AG09309 (cell line): ENCODE data around the gene PCDHB4.
"Not testable (repeated sequence)": the region's sequence is repeated elsewhere in the genome, so short reads cannot be mapped to it uniquely, and the experiment has no call there.

Experiments
- DNase-seq: peaks from one replicate; pipeline ENCODE4 v3.0.0-alpha.2; 2010; ENCODE audit warnings: low read depth
- H3K4me3 ChIP-seq: 2 replicates; pipeline ENCODE4 v1.5.1; 2011; ENCODE audit warnings: mild to moderate bottlenecking, low read depth, low read length, moderate library complexity; ENCODE audit not compliant: control insufficient read depth
- TF ChIP-seq, protein P1 (sequence below): IDR thresholded peaks from 2 replicates; pipeline ENCODE4 v1.5.1; 2011; ENCODE audit warnings: mild to moderate bottlenecking, low read depth, low read length, inconsistent platforms; ENCODE audit not compliant: insufficient read depth, control insufficient read depth; ENCODE audit errors: missing control alignments

Gene PCDHB4

DNA sequence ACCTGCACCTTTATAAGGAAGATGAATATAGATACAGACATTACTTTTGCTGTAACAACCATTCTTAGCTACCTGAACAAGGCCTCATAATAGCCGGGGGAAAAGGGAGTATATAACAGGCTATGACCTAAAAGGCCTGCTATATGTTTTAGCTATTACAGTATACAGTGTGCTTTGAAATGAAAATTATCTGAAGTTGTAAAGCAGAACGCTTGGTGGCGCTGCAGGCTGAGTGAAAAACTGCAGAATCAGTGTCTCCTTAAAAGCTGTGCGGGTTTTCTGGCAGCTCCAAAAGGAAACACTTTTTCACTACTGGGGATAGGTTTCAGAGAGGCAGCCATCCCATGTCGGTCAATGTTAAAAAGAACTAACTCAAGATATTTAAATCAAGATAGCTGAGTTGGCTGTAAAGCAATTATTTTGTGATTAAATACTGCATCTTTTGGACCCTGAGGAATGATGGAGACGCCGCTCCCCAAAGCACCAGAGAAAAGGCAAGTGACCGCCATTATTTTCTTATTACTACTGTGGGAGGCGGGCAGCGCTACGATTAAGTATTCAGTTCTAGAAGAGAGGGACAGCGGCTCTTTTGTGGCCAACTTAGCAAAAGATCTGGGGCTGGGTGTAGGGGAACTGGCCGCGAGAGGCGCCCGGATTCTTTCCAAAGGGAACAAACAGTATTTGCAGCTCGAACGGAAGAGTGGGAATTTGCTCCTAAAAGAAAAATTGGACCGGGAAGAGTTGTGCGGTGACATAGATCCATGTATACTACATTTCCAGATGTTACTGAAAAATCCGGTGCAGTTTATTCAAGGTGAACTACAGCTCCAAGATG, 34.1 kb downstream of the PCDHB4 start:
- no peak overlapping the region for H3K4me3 ChIP-seq
- no peak for DNase-seq
- TF ChIP-seq, protein P1, sequence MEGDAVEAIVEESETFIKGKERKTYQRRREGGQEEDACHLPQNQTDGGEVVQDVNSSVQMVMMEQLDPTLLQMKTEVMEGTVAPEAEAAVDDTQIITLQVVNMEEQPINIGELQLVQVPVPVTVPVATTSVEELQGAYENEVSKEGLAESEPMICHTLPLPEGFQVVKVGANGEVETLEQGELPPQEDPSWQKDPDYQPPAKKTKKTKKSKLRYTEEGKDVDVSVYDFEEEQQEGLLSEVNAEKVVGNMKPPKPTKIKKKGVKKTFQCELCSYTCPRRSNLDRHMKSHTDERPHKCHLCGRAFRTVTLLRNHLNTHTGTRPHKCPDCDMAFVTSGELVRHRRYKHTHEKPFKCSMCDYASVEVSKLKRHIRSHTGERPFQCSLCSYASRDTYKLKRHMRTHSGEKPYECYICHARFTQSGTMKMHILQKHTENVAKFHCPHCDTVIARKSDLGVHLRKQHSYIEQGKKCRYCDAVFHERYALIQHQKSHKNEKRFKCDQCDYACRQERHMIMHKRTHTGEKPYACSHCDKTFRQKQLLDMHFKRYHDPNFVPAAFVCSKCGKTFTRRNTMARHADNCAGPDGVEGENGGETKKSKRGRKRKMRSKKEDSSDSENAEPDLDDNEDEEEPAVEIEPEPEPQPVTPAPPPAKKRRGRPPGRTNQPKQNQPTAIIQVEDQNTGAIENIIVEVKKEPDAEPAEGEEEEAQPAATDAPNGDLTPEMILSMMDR = no peak

DNA sequence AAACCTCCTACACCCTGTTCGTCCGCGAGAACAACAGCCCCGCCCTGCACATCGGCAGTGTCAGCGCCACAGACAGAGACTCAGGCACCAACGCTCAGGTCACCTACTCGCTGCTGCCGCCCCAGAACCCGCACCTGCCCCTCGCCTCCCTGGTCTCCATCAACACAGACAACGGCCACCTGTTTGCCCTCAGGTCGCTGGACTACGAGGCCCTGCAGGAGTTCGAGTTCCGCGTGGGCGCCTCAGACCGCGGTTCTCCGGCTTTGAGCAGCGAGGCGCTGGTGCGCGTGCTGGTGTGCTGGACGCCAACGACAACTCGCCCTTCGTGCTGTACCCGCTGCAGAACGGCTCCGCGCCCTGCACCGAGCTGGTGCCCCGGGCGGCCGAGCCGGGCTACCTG, 35.7 kb downstream of the PCDHB4 start:
- DNase-seq, H3K4me3 ChIP-seq: not testable (repeated sequence)

DNA sequence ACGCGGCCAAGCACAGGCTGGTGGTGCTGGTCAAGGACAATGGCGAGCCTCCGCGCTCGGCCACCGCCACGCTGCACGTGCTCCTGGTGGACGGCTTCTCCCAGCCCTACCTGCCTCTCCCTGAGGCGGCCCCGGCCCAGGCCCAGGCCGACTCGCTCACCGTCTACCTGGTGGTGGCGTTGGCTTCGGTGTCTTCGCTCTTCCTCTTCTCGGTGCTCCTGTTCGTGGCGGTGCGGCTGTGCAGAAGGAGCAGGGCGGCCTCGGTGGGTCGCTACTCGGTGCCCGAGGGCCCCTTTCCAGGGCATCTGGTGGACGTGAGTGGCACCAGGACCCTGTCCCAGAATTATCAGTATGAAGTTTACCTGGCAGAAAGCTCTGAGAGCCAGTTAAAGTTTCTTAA, 36.3 kb downstream of the PCDHB4 start:
- not testable (repeated sequence) for H3K4me3 ChIP-seq, DNase-seq

DNA sequence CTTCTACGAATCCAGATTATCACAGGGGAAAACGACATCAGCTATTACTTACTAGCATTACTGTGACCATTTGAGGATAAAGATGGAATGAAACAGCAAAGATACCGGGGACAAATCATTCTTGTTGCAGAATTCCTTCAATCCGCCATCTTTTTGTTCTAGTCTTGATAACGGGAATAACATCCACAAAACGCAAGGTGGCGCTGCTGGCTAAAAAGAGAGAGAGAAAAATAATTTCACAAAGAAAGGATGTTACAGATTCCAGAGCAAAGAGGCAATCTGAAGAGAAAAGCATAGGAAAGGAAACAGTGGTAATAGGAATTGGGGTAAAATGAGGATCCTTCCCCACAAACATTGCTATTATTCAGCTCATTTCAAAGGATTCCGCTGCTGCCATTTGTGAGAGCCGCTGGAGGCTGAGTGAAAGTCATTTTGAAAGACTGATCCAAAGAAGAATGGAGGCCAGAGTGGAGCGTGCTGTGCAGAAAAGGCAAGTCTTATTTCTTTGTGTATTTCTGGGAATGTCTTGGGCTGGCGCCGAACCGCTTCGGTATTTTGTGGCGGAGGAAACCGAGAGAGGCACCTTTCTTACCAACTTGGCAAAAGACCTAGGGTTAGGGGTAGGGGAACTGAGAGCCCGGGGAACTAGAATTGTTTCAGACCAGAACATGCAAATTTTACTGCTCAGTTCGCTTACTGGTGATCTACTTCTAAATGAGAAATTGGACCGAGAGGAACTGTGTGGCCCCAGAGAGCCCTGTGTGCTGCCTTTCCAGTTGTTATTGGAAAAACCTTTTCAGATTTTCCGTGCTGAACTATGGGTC, 51.0 kb downstream of the PCDHB4 start, which contains the start of gene PCDHB7:
PCDHB7 (plus strand) TSS at position 264 of the 824 bp plus-strand sequence; CDS start at position 456, 192 bp downstream.
- H3K4me3 ChIP-seq = no peak within 1 kb of the TSS
- TF ChIP-seq, protein P1 = peak; percentile 67
- DNase-seq = no peak

DNA sequence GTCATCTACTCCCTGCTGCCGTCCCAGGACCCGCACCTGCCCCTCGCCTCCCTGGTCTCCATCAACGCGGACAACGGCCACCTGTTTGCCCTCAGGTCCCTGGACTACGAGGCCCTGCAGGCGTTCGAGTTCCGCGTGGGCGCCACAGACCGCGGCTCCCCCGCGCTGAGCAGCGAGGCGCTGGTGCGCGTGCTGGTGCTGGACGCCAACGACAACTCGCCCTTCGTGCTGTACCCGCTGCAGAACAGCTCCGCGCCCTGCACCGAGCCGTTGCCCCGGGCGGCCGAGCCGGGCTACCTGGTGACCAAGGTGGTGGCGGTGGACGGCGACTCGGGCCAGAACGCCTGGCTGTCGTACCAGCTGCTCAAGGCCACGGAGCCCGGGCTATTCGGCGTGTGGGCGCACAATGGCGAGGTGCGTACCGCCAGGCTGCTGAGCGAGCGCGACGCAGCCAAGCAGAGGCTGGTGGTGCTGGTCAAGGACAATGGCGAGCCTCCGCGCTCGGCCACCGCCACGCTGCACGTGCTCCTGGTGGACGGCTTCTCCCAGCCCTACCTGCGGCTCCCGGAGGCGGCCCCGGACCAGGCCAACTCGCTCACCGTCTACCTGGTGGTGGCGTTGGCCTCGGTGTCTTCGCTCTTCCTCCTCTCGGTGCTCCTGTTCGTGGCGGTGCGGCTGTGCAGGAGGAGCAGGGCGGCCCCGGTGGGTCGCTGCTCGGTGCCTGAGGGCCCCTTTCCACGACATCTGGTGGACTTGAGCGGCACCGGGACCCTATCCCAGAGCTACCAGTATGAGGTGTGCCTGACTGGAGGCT, 52.9 kb downstream of the PCDHB4 start:
- H3K4me3 ChIP-seq, DNase-seq: not testable (repeated sequence)
